T-helper 17 cell (primary cell): Measurements from ENCODE around the gene CIROP. TPM values are rescaled to one million over a fixed set of nuclear protein-coding genes. Genes with fewer than 3 reads are reported as not detected.
A peak's percentile ranks its signal among the peaks of the same experiment; 100 is the strongest.

Experiments used
- ATAC-seq: fragments of 150-1000 bp; cut with Tn5 transposase; 2 replicates; pipeline ENCODE4 v1.10.0; 2021; ENCODE audit warnings: mild to moderate bottlenecking, moderate library complexity
- DNase-seq, 3 donors: peaks; one replicate each; pipeline versions ENCODE4 v3.0.0 to v3.0.0-alpha.2; 2020 to 2021
- H3K9me3 ChIP-seq: one replicate; pipeline ENCODE4 v1.7.0; 2013; ENCODE audit warnings: low read length, mild to moderate bottlenecking; ENCODE audit not compliant: control insufficient read depth, poor library complexity, severe bottlenecking
- H3K27ac Mint-ChIP-seq: one replicate; pipeline ENCODE4 v1.8.0; 2022; ENCODE audit warnings: mild to moderate bottlenecking, moderate library complexity, mixed read lengths
- H3K27me3 Mint-ChIP-seq: one replicate; pipeline ENCODE4 v1.8.0; 2022; ENCODE audit warnings: mixed read lengths
- H3K36me3 Mint-ChIP-seq: one replicate; pipeline ENCODE4 v1.8.0; 2022; ENCODE audit warnings: low read depth, mixed read lengths
- H3K4me1 Mint-ChIP-seq: one replicate; pipeline ENCODE4 v1.8.0; 2022; ENCODE audit warnings: mild to moderate bottlenecking, mixed read lengths
- H3K4me3 Mint-ChIP-seq: one replicate; pipeline ENCODE4 v1.8.0; 2022; ENCODE audit warnings: mild to moderate bottlenecking, moderate library complexity, mixed read lengths
- total RNA-seq, 4 donors: library from RNA in 2 of 4; stranded (reverse) in 2 of 4; gene quantifications; one replicate each; pipeline ENCODE4 v1.2.3 and lab custom pipeline; 2022 to 2026

The CIROP gene
- total RNA-seq, 2 donors from 2014 or later, result not detected

- ATAC-seq (peak; percentile 75), DNase-seq (peak; percentile 76 to 82 (median 79))
- Mint-ChIP-seq H3K27ac (peak overlapping the region; percentile 27), H3K36me3 (peaks cover 5% of the 10 kb centered on the region), H3K27me3 (no peaks in the 10 kb centered on the region), H3K4me1 (peaks cover 23% of the 10 kb centered on the region), H3K4me3 (peak overlapping the region; percentile 88)
- H3K9me3 ChIP-seq, result no peaks in the 10 kb centered on the region
Observed at GRCh38 chr14:23057757-23058653, 46.8 kb downstream of the CIROP start.

GRCh38 chr14:23056956-23057756 is 47.6 kb downstream of the CIROP start, which contains the start of gene CDH24:
CDH24 (minus strand) TSS chr14:23057520; CDS start chr14:23055733, 1,787 bp downstream.
- peak within 1 kb of the TSS; percentile 96 for H3K4me3 Mint-ChIP-seq
- DNase-seq, result peak; percentile 32 to 65 (median 64)
- H3K9me3 ChIP-seq, result no peaks in the 10 kb centered on the region
- H3K27ac Mint-ChIP-seq, result peak within 1 kb of the TSS; percentile 79
- H3K27me3 Mint-ChIP-seq, result no peaks in the 10 kb centered on the region
- ATAC-seq, result peak; percentile 69
- peaks cover 23% of the 10 kb centered on the region for H3K4me1 Mint-ChIP-seq
- peaks cover 5% of the 10 kb centered on the region for H3K36me3 Mint-ChIP-seq

- no peaks in the 10 kb centered on the region for H3K9me3 ChIP-seq
- DNase-seq (peak; percentile 54 to 61 (median 57)), ATAC-seq (peak; percentile 77)
- H3K36me3 Mint-ChIP-seq, result peaks cover 5% of the 10 kb centered on the region
- peak overlapping the region; percentile 79 for H3K27ac Mint-ChIP-seq
- H3K4me3 Mint-ChIP-seq, result peak overlapping the region; percentile 96
- H3K27me3 Mint-ChIP-seq, result no peaks in the 10 kb centered on the region
- peaks cover 23% of the 10 kb centered on the region for H3K4me1 Mint-ChIP-seq
Observed at GRCh38 chr14:23056145-23056955, 48.4 kb downstream of the CIROP start.

- Mint-ChIP-seq H3K36me3 (peaks cover 5% of the 10 kb centered on the region), H3K27ac (peak overlapping the region; percentile 79), H3K27me3 (no peaks in the 10 kb centered on the region), H3K4me1 (peaks cover 23% of the 10 kb centered on the region), H3K4me3 (peak overlapping the region; percentile 96)
- no peaks in the 10 kb centered on the region for H3K9me3 ChIP-seq
- ATAC-seq (peak; percentile 1), DNase-seq (no peak)
Observed at GRCh38 chr14:23055621-23056144, 49.1 kb downstream of the CIROP start.

- H3K9me3 ChIP-seq, result no peaks in the 10 kb centered on the region
- Mint-ChIP-seq H3K27me3 (no peaks in the 10 kb centered on the region), H3K27ac (no peak overlapping the region), H3K36me3 (peaks cover 5% of the 10 kb centered on the region), H3K4me1 (peaks cover 23% of the 10 kb centered on the region), H3K4me3 (peak overlapping the region; percentile 28)
- DNase-seq (no peak), ATAC-seq (no peak)
Observed at GRCh38 chr14:23055147-23055550, 49.6 kb downstream of the CIROP start.

GRCh38 chr14:23054000-23054811 is 50.6 kb downstream of the CIROP start:
- ATAC-seq (no peak), DNase-seq (no peak)
- H3K9me3 ChIP-seq, result no peaks in the 10 kb centered on the region
- H3K36me3 Mint-ChIP-seq, result peaks cover 3% of the 10 kb centered on the region
- H3K4me3 Mint-ChIP-seq, result no peak overlapping the region
- no peaks in the 10 kb centered on the region for H3K27me3 Mint-ChIP-seq
- peaks cover 20% of the 10 kb centered on the region for H3K4me1 Mint-ChIP-seq
- H3K27ac Mint-ChIP-seq, result peak overlapping the region; percentile 11

- Mint-ChIP-seq H3K27ac (peak overlapping the region; percentile 37), H3K36me3 (peaks cover 2% of the 10 kb centered on the region)
- no peak for ATAC-seq
Observed at GRCh38 chr14:23053426-23053825, 51.4 kb downstream of the CIROP start.

GRCh38 chr14:23052671-23053070 is 52.1 kb downstream of the CIROP start:
- DNase-seq (no peak), ATAC-seq (no peak)
- Mint-ChIP-seq H3K4me3 (no peak overlapping the region), H3K4me1 (peaks cover 15% of the 10 kb centered on the region), H3K27ac (peak overlapping the region; percentile 37), H3K27me3 (no peaks in the 10 kb centered on the region), H3K36me3 (peaks cover 2% of the 10 kb centered on the region)
- no peaks in the 10 kb centered on the region for H3K9me3 ChIP-seq

More at GRCh38 chr14:23053426-23053825, 51.4 kb downstream of the CIROP start:
- no peaks in the 10 kb centered on the region for H3K27me3 Mint-ChIP-seq
- no peak for DNase-seq
- no peaks in the 10 kb centered on the region for H3K9me3 ChIP-seq
- peaks cover 19% of the 10 kb centered on the region for H3K4me1 Mint-ChIP-seq
- H3K4me3 Mint-ChIP-seq, result no peak overlapping the region

GRCh38 chr14:23052182-23052623 is 52.6 kb downstream of the CIROP start:
- H3K9me3 ChIP-seq, result no peaks in the 10 kb centered on the region
- Mint-ChIP-seq H3K27ac (no peak overlapping the region), H3K36me3 (peaks cover 5% of the 10 kb centered on the region), H3K4me1 (peaks cover 17% of the 10 kb centered on the region), H3K27me3 (peaks cover 4% of the 10 kb centered on the region), H3K4me3 (no peak overlapping the region)
- ATAC-seq (no peak), DNase-seq (no peak)

GRCh38 chr14:23051141-23052057 is 53.4 kb downstream of the CIROP start:
- H3K27me3 Mint-ChIP-seq, result peaks cover 6% of the 10 kb centered on the region
- ATAC-seq (no peak), DNase-seq (no peak)
- H3K36me3 Mint-ChIP-seq, result peaks cover 6% of the 10 kb centered on the region
- H3K4me3 Mint-ChIP-seq, result no peak overlapping the region
- no peak overlapping the region for H3K27ac Mint-ChIP-seq
- H3K9me3 ChIP-seq, result no peaks in the 10 kb centered on the region
- peaks cover 11% of the 10 kb centered on the region for H3K4me1 Mint-ChIP-seq
